C4-2B (cell line): ENCODE data around the gene PXT1.

Source experiments
- H3K27ac ChIP-seq: fragments of 450-650 bp; 2 replicates; pipeline ENCODE4 v1.5.1; 2017
- CTCF ChIP-seq: fragments of 450-650 bp; conservative IDR thresholded peaks from 2 replicates; pipeline ENCODE4 v1.5.1; 2017; ENCODE audit warnings: mild to moderate bottlenecking
- ZFX ChIP-seq: fragments of 450-650 bp; IDR thresholded peaks from 2 replicates; pipeline ENCODE4 v1.6.1; 2017

PXT1 gene

DNA sequence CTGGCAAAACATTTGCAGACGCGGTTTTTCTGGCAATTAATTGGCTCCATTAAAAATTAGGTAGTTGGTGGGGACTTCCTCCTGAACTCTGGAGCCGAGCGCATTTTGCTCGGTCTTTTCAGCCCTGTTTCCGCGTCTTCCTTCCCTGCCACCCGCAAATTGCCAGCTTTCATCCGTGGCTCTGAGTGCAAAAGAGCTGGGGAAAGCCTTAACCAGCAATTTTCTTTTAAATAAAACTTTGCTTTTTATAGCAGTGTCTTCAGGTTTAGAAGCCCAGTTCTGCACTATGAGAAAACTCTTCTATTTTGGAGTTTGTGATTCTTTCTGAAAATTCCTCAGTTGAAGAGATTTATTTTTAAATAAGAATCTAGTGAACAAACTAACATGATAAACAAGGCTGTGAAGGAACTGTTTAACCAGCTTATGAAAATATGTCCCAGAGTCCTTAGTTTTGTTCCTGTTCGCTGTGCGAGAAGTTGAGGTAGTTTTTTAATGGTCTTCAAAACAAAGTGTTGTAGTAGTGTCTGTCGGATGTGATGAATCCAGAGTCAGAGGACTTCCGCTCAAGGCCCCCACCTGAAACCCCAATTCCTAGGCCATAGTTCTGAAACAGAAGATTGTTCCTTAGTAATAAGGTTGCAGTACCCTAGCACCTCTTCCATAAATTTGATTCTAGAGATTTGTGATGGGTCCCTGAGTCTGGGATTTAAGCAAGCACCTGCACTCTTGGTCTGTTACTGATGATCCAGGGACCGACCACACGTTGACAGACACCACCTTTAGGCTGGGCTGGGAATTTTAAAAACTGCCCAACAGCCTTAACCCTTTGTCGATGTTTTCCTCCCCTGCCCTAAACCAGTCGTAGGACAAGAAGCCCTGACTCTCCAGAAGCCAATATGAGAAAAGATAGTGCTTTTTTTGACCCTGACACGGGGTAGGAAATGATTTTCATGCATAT lies 1.1 kb upstream of the PXT1 start:
- H3K27ac ChIP-seq = peak overlapping the region; percentile 96
- TF ChIP-seq ZFX (no peak), CTCF (no peak; the same call in 1 of the 2 replicates)

DNA sequence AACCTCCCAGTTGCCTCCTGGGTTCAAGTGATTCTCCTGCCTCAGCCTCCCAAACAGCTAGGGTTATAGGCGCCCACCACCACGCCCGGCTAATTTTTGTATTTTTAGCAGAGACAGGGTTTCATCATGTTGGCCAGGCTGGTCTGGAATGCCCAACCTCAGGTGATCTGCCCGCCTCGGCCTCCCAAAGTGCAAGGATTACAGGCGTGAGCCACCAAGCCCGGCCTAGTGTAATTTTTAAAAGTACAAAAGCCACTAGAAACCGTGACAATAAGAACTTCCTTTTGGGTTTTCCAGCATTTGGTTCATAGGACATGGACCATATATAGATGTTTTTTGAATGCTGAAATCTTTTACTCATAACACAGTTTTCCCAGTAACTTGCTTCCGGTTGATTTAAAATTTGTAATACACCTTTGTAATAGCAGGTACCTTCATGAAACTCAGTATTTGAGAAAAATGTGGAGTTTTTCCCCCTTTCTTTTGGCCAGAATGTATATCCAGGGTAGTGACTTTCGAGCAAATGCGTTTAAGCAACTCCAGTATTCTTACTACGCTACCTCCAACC lies 467 bp downstream of the PXT1 start:
- TF ChIP-seq ZFX (no peak), CTCF (no peak)
- peak overlapping the region; percentile 96 for H3K27ac ChIP-seq

DNA sequence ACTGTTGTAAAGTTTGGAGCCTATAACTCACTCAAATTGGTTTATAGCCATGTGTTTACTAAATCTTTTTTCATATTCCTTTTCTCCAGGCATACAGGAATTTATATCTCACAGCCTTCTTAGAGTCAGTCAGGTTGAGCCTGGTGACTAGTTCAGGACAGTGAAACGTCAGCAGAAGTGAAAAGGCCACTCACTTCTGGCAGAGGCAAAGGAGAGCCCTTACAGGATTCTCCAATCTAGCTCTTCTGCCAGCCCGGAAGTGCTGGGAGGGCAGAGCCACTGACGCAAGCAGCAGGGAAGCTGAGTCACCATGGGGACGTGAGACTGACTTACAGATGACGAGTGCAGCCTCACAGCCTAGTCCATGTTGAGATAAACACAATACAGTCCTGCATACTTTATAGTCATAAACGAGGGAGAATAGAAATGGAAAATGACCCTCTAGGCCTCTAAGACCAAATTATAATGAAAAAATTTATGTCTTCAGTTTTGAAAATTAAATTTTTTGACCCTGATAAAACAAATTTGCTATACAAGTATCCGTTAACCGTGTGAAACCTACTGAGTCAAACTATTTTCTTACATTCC lies 1.3 kb downstream of the PXT1 start:
- TF ChIP-seq CTCF (no peak), ZFX (no peak)
- peak overlapping the region; percentile 54 for H3K27ac ChIP-seq

DNA sequence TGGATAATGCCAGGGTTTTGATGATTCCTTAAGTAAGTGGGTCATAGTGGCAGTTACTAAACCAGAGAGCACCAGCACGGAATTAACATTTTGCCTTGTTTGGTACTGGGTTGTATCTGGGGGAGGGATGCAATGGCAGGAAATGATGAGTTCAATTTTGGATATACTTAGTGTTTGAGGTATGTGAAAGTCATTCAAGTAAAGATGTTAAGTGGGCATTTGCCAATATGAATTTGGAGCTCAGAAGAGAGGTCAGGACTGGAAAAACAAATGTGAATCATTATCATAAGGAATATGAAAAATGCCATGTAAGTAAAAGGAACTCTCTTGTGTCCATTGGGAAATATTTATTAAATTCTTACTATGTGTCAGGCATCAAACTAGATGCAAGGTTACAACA lies 6.2 kb downstream of the PXT1 start:
- H3K27ac ChIP-seq = no peak overlapping the region
- TF ChIP-seq CTCF = no peak

DNA sequence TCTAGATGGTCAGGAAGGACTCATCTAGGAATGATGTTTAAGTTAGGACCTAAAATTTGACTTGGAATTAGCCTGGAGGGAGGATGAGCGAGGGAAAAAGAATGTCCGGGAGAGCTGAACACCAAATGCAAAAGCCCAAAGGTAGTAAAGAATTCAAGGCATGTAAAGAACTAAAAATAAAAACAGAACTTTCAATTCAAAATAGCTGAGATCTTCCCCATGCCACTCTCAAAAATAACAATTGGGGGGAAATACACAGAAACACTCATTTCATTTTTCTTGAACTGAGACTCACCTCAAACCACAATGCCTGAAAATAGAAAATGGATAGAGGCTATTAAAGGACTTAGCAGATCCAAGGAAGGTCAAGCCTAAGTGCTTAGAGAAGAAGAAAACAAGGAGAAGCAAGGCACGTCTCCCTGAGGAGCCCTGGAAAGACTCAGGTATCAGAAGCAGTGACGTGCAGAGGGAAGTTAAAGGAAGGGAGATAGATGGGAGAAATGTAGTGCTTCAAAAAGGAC lies 10.4 kb downstream of the PXT1 start:
- no peak overlapping the region for H3K27ac ChIP-seq
- no peak for TF ChIP-seq CTCF
- TF ChIP-seq ZFX = no peak

DNA sequence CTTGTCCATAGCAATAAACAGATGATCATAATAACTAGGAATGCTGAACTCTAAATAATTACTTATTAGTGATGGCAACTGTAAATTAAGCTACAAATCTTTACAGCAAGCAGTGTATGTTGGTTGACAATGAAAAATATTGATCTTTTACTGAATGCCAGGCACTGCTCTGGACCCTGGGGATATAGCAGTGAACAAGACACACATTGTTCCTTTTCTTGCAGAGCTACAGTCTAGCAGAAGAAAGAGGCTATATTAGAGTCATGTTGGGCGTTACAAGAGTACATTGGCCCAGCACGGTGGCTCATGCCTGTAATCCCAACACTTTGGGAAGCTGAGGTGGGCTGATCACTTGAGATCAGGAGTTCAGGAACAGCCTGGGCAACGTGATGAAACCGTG lies 11.5 kb downstream of the PXT1 start:
- H3K27ac ChIP-seq = no peak overlapping the region
- TF ChIP-seq CTCF (no peak), ZFX (no peak)

GRCh38 chr6:36430351-36430750 lies 12.3 kb downstream of the PXT1 start:
- TF ChIP-seq ZFX = no peak
- TF ChIP-seq CTCF = no peak

More at GRCh38 chr6:36430351-36430750, 12.3 kb downstream of the PXT1 start:
- no peak overlapping the region for H3K27ac ChIP-seq
